H4 (cell line): ENCODE measurements around the gene ZMPSTE24. TPM values are rescaled to one million over a fixed set of nuclear protein-coding genes. Genes with fewer than 3 reads are reported as not detected.

Experiments used
- DNase-seq: peaks from one replicate; pipeline ENCODE4 v3.0.0-alpha.2; 2015; ENCODE audit warnings: low spot score
- total RNA-seq: library from RNA; depleted of rRNA; stranded (reverse); fragments of >200 nt; shearing (Covaris generic); gene quantifications from 2 replicates; pipeline ENCODE4 v1.2.3, GENCODE V29; 2014

Gene ZMPSTE24
- total RNA-seq, 1 experiment from 2014 or later = 123 TPM

- no peak for DNase-seq
Observed at GRCh38 chr1:40264354-40264781, 6.3 kb downstream of the ZMPSTE24 start.

GRCh38 chr1:40265298-40265697 lies 7.3 kb downstream of the ZMPSTE24 start:
- DNase-seq = no peak

- no peak for DNase-seq
Observed at GRCh38 chr1:40265919-40266318, 7.9 kb downstream of the ZMPSTE24 start.

- no peak for DNase-seq
Observed at GRCh38 chr1:40266786-40267535, 8.9 kb downstream of the ZMPSTE24 start.

DNA sequence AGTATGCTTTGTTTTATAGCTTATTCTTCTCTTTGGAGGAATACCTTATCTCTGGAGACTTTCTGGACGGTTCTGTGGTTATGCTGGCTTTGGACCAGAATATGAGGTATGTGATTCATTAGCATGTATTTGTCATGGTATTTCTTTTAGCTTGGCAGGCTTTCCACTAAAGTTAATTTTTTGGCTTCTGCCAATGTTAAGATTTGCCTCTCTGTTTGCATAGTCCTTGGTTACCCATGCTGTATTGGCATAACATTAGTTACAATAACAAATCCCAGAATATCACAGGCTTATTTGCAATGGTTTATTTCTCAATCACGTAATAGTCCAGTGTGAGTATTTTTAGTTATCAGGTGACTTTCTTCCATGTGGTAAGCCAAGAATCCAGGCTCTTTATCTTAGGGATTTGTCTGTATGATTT lies 9.7 kb downstream of the ZMPSTE24 start:
- peak; percentile 27 for DNase-seq

DNA sequence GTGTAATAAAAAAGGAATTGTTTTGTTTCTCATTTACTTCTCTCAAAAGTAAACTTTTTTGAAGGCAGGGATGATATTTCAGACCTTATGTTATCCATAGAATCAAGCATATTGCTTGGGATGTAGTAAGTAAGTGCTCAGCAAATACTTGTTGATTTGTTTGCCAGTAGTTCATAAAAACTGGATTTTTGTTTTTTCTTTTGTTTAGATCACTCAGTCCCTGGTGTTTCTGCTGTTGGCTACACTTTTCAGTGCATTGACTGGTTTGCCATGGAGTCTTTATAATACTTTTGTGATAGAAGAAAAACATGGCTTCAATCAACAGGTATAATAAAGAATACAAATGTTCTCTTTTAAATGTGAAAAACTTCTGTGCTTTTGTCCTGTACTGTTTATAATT lies 10.2 kb downstream of the ZMPSTE24 start:
- no peak for DNase-seq

DNA sequence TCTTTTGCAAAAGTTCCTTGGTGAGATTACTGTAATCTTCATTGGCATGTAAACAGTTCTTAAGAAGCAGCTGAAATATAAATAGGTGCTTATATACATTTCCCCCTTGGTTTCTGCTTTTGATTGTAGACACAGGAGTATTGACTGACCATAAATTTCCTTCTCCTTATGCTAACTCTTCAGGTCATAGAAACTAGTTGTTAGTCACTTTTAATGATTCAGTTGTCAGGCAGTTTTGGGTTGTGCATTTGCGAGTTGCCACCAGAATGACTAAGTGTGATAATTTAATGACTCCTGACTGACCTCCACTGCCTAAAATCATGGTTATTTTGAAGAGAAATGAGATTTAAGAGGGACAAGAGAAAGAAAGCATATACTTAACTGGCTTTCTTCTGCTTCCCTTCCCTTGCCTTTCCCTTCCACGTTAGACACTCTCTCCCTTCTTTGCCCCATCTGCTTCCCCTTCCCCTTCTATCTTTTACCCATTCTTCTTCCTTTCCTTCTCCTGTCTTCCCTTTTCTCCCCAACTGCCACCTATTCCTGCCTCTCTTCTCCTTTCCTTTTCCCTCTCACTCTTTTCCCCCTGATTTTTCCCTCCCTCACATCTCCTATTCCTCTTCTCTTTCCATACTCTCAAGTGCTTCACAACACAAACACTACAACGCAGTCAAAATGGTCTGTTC lies 12.3 kb downstream of the ZMPSTE24 start:
- no peak for DNase-seq

- DNase-seq = no peak
Observed at GRCh38 chr1:40272653-40273213, 14.7 kb downstream of the ZMPSTE24 start.

GRCh38 chr1:40273547-40274166 lies 15.6 kb downstream of the ZMPSTE24 start:
- DNase-seq = no peak

DNA sequence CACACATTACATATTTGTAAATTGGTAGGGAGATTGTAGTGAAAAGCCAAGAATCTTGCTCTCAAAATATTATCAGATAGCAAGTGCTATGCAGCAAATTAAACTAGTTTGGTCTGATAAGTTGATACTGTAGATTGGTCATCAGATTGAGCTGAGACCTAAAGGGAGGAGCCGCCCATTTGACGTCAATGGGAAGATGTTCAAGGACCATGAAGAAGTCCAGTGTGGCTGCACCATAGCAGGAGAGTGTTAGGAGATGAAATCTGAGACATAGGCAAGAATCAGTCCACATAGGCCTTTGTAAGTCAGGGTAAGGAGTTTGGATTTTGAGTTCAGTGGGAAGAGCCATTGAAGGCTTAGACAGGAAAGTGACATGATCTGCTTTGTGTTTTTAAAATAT lies 16.3 kb downstream of the ZMPSTE24 start:
- DNase-seq = no peak

GRCh38 chr1:40276122-40276521 lies 18.1 kb downstream of the ZMPSTE24 start:
- DNase-seq = no peak

DNA sequence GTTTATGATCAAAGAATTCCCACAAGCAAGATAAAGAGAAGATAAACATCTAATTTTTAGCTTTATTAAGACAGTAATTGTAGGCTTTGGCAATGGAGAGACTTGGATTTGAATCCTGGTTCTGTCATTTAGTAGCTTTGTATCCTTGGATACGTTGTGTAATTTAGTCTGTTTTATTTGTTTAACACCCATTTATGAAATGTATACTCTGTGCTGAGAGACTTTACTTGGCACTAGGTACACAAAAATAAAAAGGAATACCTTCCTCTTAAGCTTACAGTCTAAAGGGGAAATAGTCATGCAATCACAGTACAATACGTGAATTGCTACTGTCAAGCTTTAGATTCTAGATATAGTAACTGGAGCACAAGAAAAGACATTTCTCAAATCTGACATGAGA lies 23.8 kb downstream of the ZMPSTE24 start:
- DNase-seq = no peak

DNA sequence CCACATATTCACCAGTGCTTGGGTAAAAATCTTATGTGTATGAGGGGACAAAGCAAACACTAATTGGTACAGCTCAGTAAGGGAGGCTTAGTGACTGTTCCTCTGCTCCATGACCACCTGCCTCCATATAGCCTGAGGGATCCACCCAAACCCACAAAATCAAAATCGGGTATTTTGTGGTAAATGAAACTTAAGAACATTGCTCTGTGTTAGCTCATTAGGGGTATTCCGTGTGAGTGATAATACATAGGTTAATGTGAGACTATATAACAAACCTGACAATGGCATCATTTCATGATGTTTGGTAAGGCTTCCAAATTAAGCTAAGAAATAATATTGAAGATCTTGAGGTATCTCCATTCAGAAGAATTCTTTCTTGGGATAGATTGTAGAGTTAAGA lies 33.3 kb downstream of the ZMPSTE24 start:
- no peak for DNase-seq

- no peak for DNase-seq
Observed at GRCh38 chr1:40299366-40300248, 41.6 kb downstream of the ZMPSTE24 start.

- DNase-seq = no peak
Observed at GRCh38 chr1:40300249-40300567, 42.2 kb downstream of the ZMPSTE24 start.

DNA sequence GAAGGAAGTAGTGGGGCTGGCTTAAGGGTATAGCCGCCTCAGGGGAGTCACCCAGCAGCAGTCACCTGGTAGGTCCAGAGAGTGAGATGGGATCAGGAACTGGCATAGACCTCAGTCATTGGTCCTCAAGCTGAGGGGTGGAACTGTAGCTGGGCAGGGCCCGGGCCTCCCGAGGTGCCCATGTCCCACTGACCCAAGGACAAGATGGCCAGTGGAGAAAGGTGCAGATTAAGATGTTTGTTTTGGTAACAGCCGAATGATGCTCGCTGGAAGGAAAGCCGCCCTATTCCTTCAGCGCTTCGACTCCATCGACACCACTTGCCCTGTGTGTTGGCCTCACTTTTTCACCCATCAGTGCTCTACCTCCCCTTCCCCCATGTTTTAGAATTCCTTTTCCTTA lies 42.6 kb downstream of the ZMPSTE24 start:
- no peak for DNase-seq

GRCh38 chr1:40301066-40301465 lies 43.0 kb downstream of the ZMPSTE24 start:
- no peak for DNase-seq

DNA sequence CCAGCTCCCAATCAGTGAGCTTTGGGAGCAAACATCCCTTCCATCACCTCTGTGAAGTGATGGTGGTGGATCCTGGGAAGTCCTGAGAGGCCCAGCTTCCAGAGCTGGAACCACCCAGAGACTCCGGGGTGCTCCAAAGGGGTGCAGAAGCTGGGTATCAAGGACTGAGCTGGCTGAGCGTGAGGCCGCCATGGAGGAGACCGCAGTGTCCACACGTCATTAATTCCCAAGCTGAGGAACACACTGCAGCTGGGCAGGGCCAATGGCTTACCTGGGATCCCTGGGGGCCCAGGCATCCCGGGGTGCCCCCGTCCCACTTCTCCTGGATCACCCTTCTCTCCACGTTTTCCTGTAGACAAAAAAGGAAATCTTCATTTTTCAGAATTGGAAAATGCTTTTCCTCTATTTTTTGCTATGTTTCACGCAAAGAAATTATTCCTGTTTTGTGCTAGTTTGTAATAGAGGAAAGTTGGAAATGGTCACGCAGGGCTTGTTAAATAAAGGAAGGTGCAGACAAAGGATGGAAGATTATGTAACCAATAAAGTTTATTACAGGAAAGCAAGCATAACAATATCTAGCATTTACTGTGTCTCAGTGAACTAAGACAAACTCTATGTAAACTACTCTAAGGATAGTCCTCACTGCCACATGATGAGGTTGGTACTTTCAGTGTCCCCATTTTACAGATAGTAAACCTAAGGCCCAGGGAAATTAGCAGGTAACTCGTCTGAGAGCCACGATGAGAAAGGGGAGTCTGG lies 43.7 kb downstream of the ZMPSTE24 start:
- DNase-seq = no peak

DNA sequence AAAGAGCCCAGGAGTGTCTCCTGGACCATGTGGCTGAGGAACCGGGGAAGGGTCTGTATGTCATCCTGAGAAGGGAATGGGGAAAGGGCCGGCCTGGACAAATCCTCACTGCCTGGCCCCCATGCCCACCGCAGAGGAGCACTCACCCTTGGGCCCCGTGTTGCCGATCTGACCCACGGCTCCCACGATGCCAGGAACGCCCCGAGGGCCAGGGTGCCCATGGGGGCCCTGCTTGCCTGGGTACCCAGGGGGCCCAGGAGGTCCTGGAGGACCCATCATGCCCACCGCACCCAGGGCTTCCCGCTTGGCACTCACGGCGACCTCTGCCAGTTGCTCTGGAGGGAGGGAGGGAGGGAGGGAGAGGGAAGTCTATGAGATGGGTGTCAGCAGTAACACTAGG lies 44.4 kb downstream of the ZMPSTE24 start:
- no peak for DNase-seq

DNA sequence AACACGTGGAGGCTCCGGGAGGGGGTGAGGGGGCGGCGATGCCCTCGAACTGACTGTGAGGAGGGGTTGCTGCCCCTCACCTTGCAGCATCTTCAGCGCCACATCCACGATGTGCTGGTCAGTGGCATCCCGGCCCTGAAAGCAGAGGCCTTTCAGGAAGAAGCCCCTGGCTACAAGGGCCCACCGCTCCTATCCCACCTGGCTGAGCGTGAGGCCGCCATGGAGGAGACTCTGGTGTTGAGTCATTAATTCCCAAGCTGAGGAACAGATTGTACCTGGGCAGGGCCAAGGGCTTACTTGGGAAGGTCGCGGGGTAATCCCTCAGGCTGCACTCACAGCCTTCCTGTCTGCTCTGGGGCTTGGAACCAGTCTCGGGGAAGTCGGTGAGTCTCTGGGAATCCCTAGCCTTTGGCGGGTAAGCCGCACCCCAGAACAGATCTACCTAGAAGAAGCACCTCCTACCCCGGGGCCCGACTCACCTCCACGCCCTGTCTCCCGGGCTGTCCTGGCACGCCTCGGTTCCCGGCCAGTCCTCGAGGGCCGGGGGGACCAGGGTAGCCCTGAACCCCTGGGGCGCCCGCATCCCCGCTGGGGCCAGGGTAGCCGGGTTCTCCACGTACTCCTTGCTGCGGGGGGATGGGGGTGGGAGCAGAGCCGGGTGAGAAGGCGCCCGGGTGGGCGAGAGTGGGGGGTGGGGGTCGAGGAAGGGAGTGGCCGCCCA lies 45.2 kb downstream of the ZMPSTE24 start:
- no peak for DNase-seq
